Testis (tissue), 3 donors: ENCODE results near the gene ILKAP. TPM values are rescaled to one million over a fixed set of nuclear protein-coding genes. Genes with fewer than 3 reads are reported as not detected.

Experiments
- DNase-seq: peaks from one replicate; pipeline ENCODE4 v3.0.0-alpha.2; 2019
- H3K27ac ChIP-seq, 2 donors: fragments of 200-600 bp; sonication (generic); one replicate each; pipeline ENCODE4 v1.5.1; 2019
- H3K27me3 ChIP-seq: fragments of 200-600 bp; sonication (generic); one replicate; pipeline ENCODE4 v1.5.1; 2019
- H3K36me3 ChIP-seq: fragments of 200-600 bp; sonication (generic); one replicate; pipeline ENCODE4 v1.5.1; 2017; ENCODE audit warnings: low read depth; ENCODE audit errors: missing control alignments
- H3K4me1 ChIP-seq: fragments of 200-600 bp; sonication (generic); one replicate; pipeline ENCODE4 v1.5.1; 2019
- H3K4me3 ChIP-seq, 2 donors: fragments of 200-600 bp; sonication (generic); one replicate each; pipeline ENCODE4 v1.5.1; 2017 to 2019
- H3K9me3 ChIP-seq: fragments of 200-600 bp; sonication (generic); one replicate; pipeline ENCODE4 v1.5.1; 2017
- POLR2A ChIP-seq: fragments of 450-650 bp; IDR thresholded peaks from one replicate; pipeline ENCODE4 v1.6.1; 2017; ENCODE audit warnings: antibody characterized with exemption, mild to moderate bottlenecking, moderate library complexity
- WGBS, 2 donors: methylation state at CpG; one replicate each; pipeline ENCODE4 v1.1.5; 2018; 5-methylcytosine and 5-hydroxymethylcytosine counted together
- intact Hi-C: fragments of 100-400 bp; cut with DNase I; formaldehyde crosslinking; loops from one replicate; pipeline ENCODE4 v1.15.1; 2023; ENCODE audit warnings: low total_unique reads
- polyA plus RNA-seq: library from polyadenylated mRNA; stranded (reverse); fragments of 350-450 nt; fragmentation: Illumina TruSeq; extraction: RNeasy Lipid Tissue Mini Kit (QIAGEN cat#74804); gene quantifications from one replicate; pipeline ENCODE4 v1.2.3, GENCODE V29; 2014; ENCODE audit warnings: low read depth, low replicate concordance; ENCODE audit not compliant: insufficient read depth
- total RNA-seq, 2 donors: library from RNA; depleted of rRNA; stranded (reverse); fragments of >200 nt; gene quantifications; one replicate each; pipeline ENCODE4 v1.2.3, GENCODE V29; 2016
- TF ChIP-seq, protein P1 (sequence below), 3 experiments: fragments of 450-650 bp in 2 of 3; fragments of 200-600 bp in 1 of 3; sonication (generic) in 1 of 3; IDR thresholded peaks; one replicate each; pipeline ENCODE4 v1.5.1; 2016 to 2019; ENCODE audit warnings: antibody characterized with exemption in 3 of 3, mild to moderate bottlenecking in 2 of 3, moderate library complexity in 1 of 3

The ILKAP gene
- total and polyA plus RNA-seq, 3 donors from 2014 or later = 44.8 to 65.3 (median 59.8) TPM

DNA sequence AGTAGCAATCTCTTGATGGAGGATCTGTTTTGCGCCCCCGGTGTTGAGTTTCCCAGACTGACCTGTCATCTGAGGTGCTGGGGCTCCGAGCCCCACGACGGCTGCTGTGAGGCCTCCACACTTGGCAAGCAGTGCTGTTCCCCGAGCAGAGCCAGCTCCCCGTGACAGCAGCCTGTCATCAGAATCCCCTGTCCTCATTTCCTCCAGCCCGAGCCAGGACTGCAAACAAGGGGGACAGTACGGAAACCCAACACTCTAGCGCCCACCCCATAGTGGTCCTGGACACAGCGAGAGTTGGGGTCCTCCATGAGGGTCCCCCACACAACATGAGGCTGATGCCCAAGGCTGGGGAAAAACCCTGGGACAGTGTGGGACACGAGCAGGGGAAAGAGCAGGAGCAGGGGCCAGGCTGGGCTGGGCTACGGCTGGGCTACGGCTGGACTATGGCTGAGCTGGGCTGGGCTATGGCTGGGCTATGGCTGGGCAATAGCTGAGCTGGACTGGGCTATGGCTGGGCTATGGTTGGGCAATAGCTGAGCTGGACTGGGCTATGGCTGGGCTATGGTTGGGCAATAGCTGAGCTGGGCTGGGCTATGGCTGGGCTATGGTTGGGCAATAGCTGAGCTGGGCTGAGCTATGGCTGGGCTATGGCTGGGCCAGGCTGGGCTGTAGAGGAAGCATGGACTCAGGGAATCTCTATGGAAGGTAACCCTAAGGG is 66.5 kb downstream of the ILKAP start:
- H3K4me1 ChIP-seq = no peaks in the 10 kb centered on the region
- WGBS, 2 donors = 67 to 75% methylated on average over 14 of the region's 14 CpGs
- H3K27me3 ChIP-seq = no peaks in the 10 kb centered on the region
- intact Hi-C loops = no loop called here
- DNase-seq = no peak
- H3K4me3 ChIP-seq = no peak overlapping the region
- no peaks in the 10 kb centered on the region for H3K36me3 ChIP-seq
- TF ChIP-seq, protein P1, sequence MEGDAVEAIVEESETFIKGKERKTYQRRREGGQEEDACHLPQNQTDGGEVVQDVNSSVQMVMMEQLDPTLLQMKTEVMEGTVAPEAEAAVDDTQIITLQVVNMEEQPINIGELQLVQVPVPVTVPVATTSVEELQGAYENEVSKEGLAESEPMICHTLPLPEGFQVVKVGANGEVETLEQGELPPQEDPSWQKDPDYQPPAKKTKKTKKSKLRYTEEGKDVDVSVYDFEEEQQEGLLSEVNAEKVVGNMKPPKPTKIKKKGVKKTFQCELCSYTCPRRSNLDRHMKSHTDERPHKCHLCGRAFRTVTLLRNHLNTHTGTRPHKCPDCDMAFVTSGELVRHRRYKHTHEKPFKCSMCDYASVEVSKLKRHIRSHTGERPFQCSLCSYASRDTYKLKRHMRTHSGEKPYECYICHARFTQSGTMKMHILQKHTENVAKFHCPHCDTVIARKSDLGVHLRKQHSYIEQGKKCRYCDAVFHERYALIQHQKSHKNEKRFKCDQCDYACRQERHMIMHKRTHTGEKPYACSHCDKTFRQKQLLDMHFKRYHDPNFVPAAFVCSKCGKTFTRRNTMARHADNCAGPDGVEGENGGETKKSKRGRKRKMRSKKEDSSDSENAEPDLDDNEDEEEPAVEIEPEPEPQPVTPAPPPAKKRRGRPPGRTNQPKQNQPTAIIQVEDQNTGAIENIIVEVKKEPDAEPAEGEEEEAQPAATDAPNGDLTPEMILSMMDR (IDR thresholded peaks at IDR 0.05) = no peak
- no peak overlapping the region for H3K27ac ChIP-seq
- no peaks in the 10 kb centered on the region for H3K9me3 ChIP-seq

DNA sequence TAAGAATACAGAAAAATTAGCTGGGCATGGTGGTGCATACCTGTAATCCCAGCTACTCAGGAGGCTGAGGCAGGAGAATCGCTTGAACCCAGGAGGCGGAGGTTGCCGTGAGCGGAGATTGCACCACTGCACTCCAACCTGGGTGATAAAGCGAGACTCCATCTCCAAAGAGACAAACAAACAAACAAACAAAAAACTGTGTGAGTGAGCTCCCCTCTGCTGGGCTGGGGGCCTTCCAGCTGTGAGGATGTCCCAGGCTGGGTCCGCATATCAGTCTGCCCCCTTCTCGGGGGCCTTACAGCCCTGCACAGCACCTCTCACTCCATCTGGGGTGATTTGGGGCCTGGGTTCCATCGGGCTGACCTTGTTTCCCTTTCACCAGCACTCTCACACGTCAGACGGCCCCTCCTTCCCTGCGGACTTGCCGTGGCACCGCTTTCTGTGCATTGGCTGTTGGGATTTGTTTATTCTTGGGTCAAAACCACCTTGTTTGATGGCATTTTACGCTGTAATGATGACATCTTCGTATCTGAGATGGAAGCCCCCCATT is 67.8 kb downstream of the ILKAP start:
- DNase-seq = no peak
- intact Hi-C loops = no loop called here
- Histone ChIP-seq H3K9me3 (no peaks in the 10 kb centered on the region), H3K27me3 (no peaks in the 10 kb centered on the region), H3K36me3 (no peaks in the 10 kb centered on the region), H3K4me1 (no peaks in the 10 kb centered on the region), H3K4me3 (no peak overlapping the region), H3K27ac (no peak overlapping the region)
- no peak for TF ChIP-seq POLR2A
- TF ChIP-seq, protein P1 (IDR thresholded peaks at IDR 0.05) = no peak
- 84 to 88% methylated on average over 15 of the region's 15 CpGs for WGBS, 2 donors

DNA sequence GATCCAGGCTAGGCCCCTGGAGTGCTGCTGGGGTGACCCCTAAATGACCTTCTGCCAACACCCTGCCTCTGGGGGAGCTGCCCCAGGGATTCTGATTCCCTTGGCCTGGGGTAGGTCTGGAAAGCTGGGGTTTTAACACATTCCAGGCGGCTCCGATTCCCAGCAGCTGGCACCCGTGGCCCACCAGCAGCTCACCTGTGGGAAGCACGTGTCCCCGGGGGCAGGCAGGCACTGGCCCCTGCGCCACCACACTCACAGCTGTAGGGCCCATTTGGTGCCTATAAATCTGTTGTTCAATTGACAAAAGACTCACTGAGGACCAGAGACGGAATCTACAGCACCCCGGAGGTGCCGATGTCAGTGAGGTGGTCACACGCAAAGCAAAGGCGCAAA is 69.1 kb downstream of the ILKAP start:
- no peak overlapping the region for H3K27ac ChIP-seq
- no peak overlapping the region for H3K4me3 ChIP-seq
- H3K36me3 ChIP-seq = no peaks in the 10 kb centered on the region
- TF ChIP-seq, protein P1 (IDR thresholded peaks at IDR 0.05) = no peak
- no peak for TF ChIP-seq POLR2A
- no peaks in the 10 kb centered on the region for H3K4me1 ChIP-seq
- no peaks in the 10 kb centered on the region for H3K9me3 ChIP-seq
- 88 to 96% methylated on average over 5 to 11 of the region's 11 CpGs for WGBS, 2 donors
- intact Hi-C loops = no loop called here
- no peaks in the 10 kb centered on the region for H3K27me3 ChIP-seq
- DNase-seq = no peak

DNA sequence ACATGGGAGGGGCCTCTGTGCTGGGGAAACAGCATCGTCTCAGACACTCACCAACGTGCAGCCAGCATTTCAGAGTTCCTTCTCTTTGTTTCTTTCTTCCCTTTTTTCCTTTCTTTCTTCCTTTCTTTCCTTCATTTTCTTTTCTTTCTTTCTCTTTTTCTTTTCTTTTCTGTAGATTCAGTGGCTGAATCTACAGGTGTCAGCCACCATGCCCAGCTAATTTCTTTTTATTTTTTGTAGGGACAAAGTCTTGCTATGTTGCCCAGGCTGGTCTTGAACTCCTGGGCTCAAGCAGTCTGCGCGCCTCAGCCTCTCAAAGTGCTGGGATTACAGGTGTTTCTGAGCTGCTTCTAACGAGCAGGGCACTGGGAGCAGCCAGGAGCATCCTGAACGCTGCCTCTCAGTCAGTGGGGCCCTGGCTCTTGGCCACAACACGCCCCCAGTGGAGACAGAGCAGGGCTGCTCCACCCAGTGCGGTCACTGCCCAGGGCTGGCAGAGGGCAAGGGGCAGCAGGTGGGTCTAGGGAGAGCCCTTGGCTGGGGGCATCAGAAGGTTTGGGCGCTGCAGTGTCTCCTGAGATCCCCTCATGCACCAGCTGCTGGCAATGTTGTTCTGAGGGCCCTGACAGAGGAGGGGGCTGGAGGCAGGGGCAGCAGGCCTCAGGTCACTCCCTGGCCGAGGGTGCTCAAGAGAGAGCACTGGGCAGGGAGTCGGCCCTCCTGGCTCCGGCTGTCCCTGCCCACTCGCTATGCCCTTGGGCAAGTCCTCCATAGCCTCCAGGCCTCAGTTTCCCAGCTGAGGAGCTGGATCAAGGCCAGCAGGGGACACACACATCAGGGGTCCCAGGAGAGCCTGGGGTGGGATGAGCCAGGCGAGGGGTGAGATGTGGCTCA is 69.7 kb downstream of the ILKAP start:
- no peaks in the 10 kb centered on the region for H3K36me3 ChIP-seq
- H3K9me3 ChIP-seq = no peaks in the 10 kb centered on the region
- no peak overlapping the region for H3K27ac ChIP-seq
- no peak for DNase-seq
- 75 to 85% methylated on average over 5 to 14 of the region's 14 CpGs for WGBS, 2 donors
- H3K4me3 ChIP-seq = no peak overlapping the region
- no peaks in the 10 kb centered on the region for H3K4me1 ChIP-seq
- H3K27me3 ChIP-seq = no peaks in the 10 kb centered on the region
- TF ChIP-seq POLR2A = no peak
- TF ChIP-seq, protein P1 (IDR thresholded peaks at IDR 0.05) = no peak
- intact Hi-C loops = no loop called here
